Panc1 (cell line): ENCODE data around the gene MUC5B. TPM values are rescaled to one million over a fixed set of nuclear protein-coding genes. Genes with fewer than 3 reads are reported as not detected.

ENCODE experiments used
- ATAC-seq: fragments of 200-7000 bp; cut with Tn5 transposase; 2 replicates; pipeline ENCODE4 v1.9.1; 2020; ENCODE audit warnings: mild to moderate bottlenecking, moderate library complexity
- BruUV-seq: library from RNA; stranded (reverse); fragments of 400-500 nt; replicated peaks from 2 replicates; lab custom pipeline; 2021; lab: Mats Ljungman, UMichigan
- CTCF ChIA-PET: fragments of 300-600 bp; sonication (Branson Sonifier 250); formaldehyde crosslinking; loops from one replicate; lab custom pipeline; 2022; ENCODE audit warnings: antibody characterized with exemption; lab: Charles Lee
- POLR2A ChIA-PET: fragments of 300-600 bp; sonication (Branson Sonifier 250); formaldehyde crosslinking; loops from one replicate; lab custom pipeline; 2022; ENCODE audit warnings: antibody characterized with exemption; lab: Charles Lee
- DNase-seq: peaks from one replicate; pipeline ENCODE4 v3.0.0-alpha.2; 2010; ENCODE audit warnings: low read depth, low spot score
- H3K27ac ChIP-seq: 2 replicates; pipeline ENCODE4 v1.5.1; 2011; ENCODE audit warnings: mild to moderate bottlenecking, low read length, inconsistent platforms
- H3K27me3 ChIP-seq: fragments of 200-500 bp; sonication (Bioruptor generic); 2 replicates; pipeline ENCODE4 v1.6.0; 2014; ENCODE audit warnings: low read length, inconsistent platforms; ENCODE audit not compliant: control insufficient read depth, insufficient read depth
- H3K36me3 ChIP-seq: fragments of 200-500 bp; sonication (Bioruptor generic); 2 replicates; pipeline ENCODE4 v1.5.1; 2014; ENCODE audit warnings: inconsistent platforms, mild to moderate bottlenecking, low read length, moderate library complexity; ENCODE audit not compliant: control insufficient read depth, insufficient read depth
- H3K4me1 ChIP-seq: 2 replicates; pipeline ENCODE4 v1.5.1; 2011; ENCODE audit warnings: inconsistent platforms, mild to moderate bottlenecking, low read length, moderate library complexity; ENCODE audit not compliant: control insufficient read depth, insufficient read depth
- H3K4me3 ChIP-seq, 2 experiments: 2 replicates each; pipeline ENCODE4 v1.5.1; 2011 to 2012; ENCODE audit warnings: low read depth in 2 of 2, low read length in 2 of 2, mild to moderate bottlenecking in 2 of 2, inconsistent platforms in 1 of 2, moderate library complexity in 1 of 2
- H3K9me3 ChIP-seq: fragments of 200-500 bp; sonication (Bioruptor generic); 2 replicates; pipeline ENCODE4 v1.5.1; 2014; ENCODE audit warnings: low read depth, mild to moderate bottlenecking, inconsistent platforms, low read length, moderate library complexity; ENCODE audit not compliant: control insufficient read depth, insufficient read depth
- CTCF ChIP-seq: fragments of 450-650 bp; IDR thresholded peaks from 2 replicates; pipeline ENCODE4 v1.5.1; 2017; ENCODE audit warnings: mild to moderate bottlenecking
- POLR2AphosphoS5 ChIP-seq: IDR thresholded peaks from 2 replicates; pipeline ENCODE4 v1.6.1; 2012; ENCODE audit warnings: mild to moderate bottlenecking, low read depth, low read length, moderate library complexity
- REST ChIP-seq, 2 experiments: IDR thresholded peaks; 2 replicates each; pipeline ENCODE4 v1.6.1; 2011 to 2012; ENCODE audit warnings: low read depth in 2 of 2, control low read depth in 1 of 2, low read length in 1 of 2, mild to moderate bottlenecking in 1 of 2, moderate library complexity in 1 of 2; ENCODE audit not compliant: insufficient read depth in 1 of 2
- SIN3A ChIP-seq: IDR thresholded peaks from 2 replicates; pipeline ENCODE4 v1.6.1; 2012; ENCODE audit warnings: low read depth, mild to moderate bottlenecking, low read length, moderate library complexity, borderline replicate concordance; ENCODE audit not compliant: insufficient read depth
- TCF7L2 ChIP-seq: IDR thresholded peaks from 2 replicates; pipeline ENCODE4 v1.6.1; 2011; ENCODE audit warnings: mild to moderate bottlenecking, low read depth, low read length, inconsistent platforms
- in situ Hi-C: cut with HindIII; loops from 2 replicates; pipeline ENCODE4 v1.10.0; 2016; ENCODE audit warnings: low sequenced_read_pairs, low pct_unique_long_range_greater_than_20kb
- intact Hi-C: fragments of 100-400 bp; cut with micrococcal nuclease; formaldehyde crosslinking; loops from one replicate; pipeline ENCODE4 v1.10.0; 2022; ENCODE audit not compliant: unreplicated experiment
- total RNA-seq: library from RNA; stranded (reverse); gene quantifications from one replicate; pipeline ENCODE4 v1.2.1, GENCODE V29; 2021; ENCODE audit not compliant: unreplicated experiment

The MUC5B gene
- total RNA-seq, 1 experiment from 2014 or later: 1.2 TPM

GRCh38 chr11:1197431-1197885 is 25.4 kb upstream of the MUC5B start:
- in situ Hi-C loops (no loop called here), intact Hi-C loops (no loop called here)
- Histone ChIP-seq H3K27me3 (no peaks in the 10 kb centered on the region), H3K27ac (no peak overlapping the region), H3K36me3 (no peaks in the 10 kb centered on the region), H3K4me3 (no peak overlapping the region), H3K9me3 (no peaks in the 10 kb centered on the region), H3K4me1 (peaks cover 4% of the 10 kb centered on the region)
- BruUV-seq: no TSS peak
- ChIA-PET CTCF (interaction anchor here (0.8 kb wide), 1 partner anchor 12 kb away, joined by 4 read pairs; no protein-coding TSS in a partner anchor), POLR2A (no interaction called here)
- TF ChIP-seq POLR2AphosphoS5: no peak
- TF ChIP-seq SIN3A: no peak
- no peak for TF ChIP-seq REST (IDR thresholded peaks at IDR 0.05; ENCODE audit: insufficient read depth in 1 of 2, low read depth in 2 of 2, low read length in 1 of 2)
- TF ChIP-seq CTCF: no peak
- TF ChIP-seq TCF7L2: no peak
- no peak for ATAC-seq
- no peak for DNase-seq

GRCh38 chr11:1197886-1198560 is 24.8 kb upstream of the MUC5B start:
- no peaks in the 10 kb centered on the region for H3K36me3 ChIP-seq
- no peak overlapping the region for H3K4me3 ChIP-seq
- TF ChIP-seq SIN3A (no peak), TCF7L2 (no peak), REST (IDR thresholded peaks at IDR 0.05; ENCODE audit: insufficient read depth in 1 of 2, low read depth in 2 of 2, low read length in 1 of 2) (no peak), POLR2AphosphoS5 (no peak), CTCF (no peak; the same call in 1 of the 2 replicates)
- no peak overlapping the region for H3K27ac ChIP-seq
- ChIA-PET CTCF (interaction anchor here (0.8 kb wide), 1 partner anchor 11 kb away, joined by 4 read pairs; no protein-coding TSS in a partner anchor), POLR2A (no interaction called here)
- H3K9me3 ChIP-seq: no peaks in the 10 kb centered on the region
- DNase-seq (no peak), ATAC-seq (no peak)
- no peaks in the 10 kb centered on the region for H3K27me3 ChIP-seq
- intact Hi-C loops: no loop called here
- in situ Hi-C loops: no loop called here
- peaks cover 9% of the 10 kb centered on the region for H3K4me1 ChIP-seq
- BruUV-seq: no TSS peak
